Loucy (cell line): ENCODE results near the gene ALPL.

Source experiments
- H2AFZ ChIP-seq: fragments of 200-600 bp; sonication (generic); 2 replicates; pipeline ENCODE4 v1.6.0; 2016; ENCODE audit warnings: antibody characterized with exemption, mild to moderate bottlenecking, low read length, moderate library complexity
- H3F3A ChIP-seq: fragments of 200-600 bp; 2 replicates; pipeline ENCODE4 v1.6.0; 2016; ENCODE audit warnings: antibody characterized with exemption, low read depth, mild to moderate bottlenecking
- H3K27me3 ChIP-seq: fragments of 200-600 bp; sonication (generic); 2 replicates; pipeline ENCODE4 v1.6.1; 2014; ENCODE audit warnings: low read length, mild to moderate bottlenecking; ENCODE audit not compliant: insufficient read depth, poor library complexity, severe bottlenecking
- H3K36me3 ChIP-seq: fragments of 200-600 bp; sonication (generic); 2 replicates; pipeline ENCODE4 v1.6.1; 2016; ENCODE audit warnings: low read length; ENCODE audit not compliant: insufficient read depth
- H3K4me1 ChIP-seq: fragments of 200-600 bp; sonication (generic); 2 replicates; pipeline ENCODE4 v1.5.1; 2014; ENCODE audit warnings: low read length, mild to moderate bottlenecking; ENCODE audit not compliant: insufficient read depth, poor library complexity, severe bottlenecking
- H3K4me2 ChIP-seq: fragments of 200-600 bp; sonication (generic); 2 replicates; pipeline ENCODE4 v1.6.0; 2014; ENCODE audit warnings: antibody characterized with exemption, low read length, low read depth, mild to moderate bottlenecking; ENCODE audit not compliant: poor library complexity, severe bottlenecking
- H3K4me3 ChIP-seq: fragments of 200-600 bp; sonication (generic); 2 replicates; pipeline ENCODE4 v1.5.1; 2014; ENCODE audit warnings: low read length, mild to moderate bottlenecking, mixed read lengths; ENCODE audit not compliant: poor library complexity, severe bottlenecking
- H3K79me2 ChIP-seq: fragments of 200-600 bp; sonication (generic); 2 replicates; pipeline ENCODE4 v1.6.1; 2014; ENCODE audit warnings: low read length; ENCODE audit not compliant: insufficient read depth
- H3K9ac ChIP-seq: fragments of 200-600 bp; sonication (generic); 2 replicates; pipeline ENCODE4 v1.6.0; 2014; ENCODE audit warnings: mild to moderate bottlenecking, low read depth, low read length, moderate library complexity; ENCODE audit not compliant: poor library complexity, severe bottlenecking
- H3K9me2 ChIP-seq: fragments of 200-600 bp; sonication (generic); replicated peaks from 2 replicates; pipeline ENCODE4 v1.6.1; 2016; ENCODE audit warnings: low read depth, low read length, mixed read lengths
- H3K9me3 ChIP-seq: fragments of 200-600 bp; sonication (generic); 2 replicates; pipeline ENCODE4 v1.6.1; 2014; ENCODE audit warnings: mild to moderate bottlenecking, antibody characterized with exemption, low read length, low read depth; ENCODE audit not compliant: insufficient read depth
- H4K20me1 ChIP-seq: fragments of 200-600 bp; sonication (generic); 2 replicates; pipeline ENCODE4 v1.6.0; 2014; ENCODE audit warnings: antibody characterized with exemption, low read length, mild to moderate bottlenecking; ENCODE audit not compliant: insufficient read depth, poor library complexity, severe bottlenecking
- EZH2phosphoT487 ChIP-seq: fragments of 200-600 bp; IDR thresholded peaks from 2 replicates; pipeline ENCODE4 v1.6.1; 2018; ENCODE audit warnings: antibody characterized with exemption, mild to moderate bottlenecking, moderate library complexity, borderline replicate concordance
- TF ChIP-seq, protein P1 (sequence below): fragments of 200-600 bp; sonication (generic); conservative IDR thresholded peaks from 2 replicates; pipeline ENCODE4 v1.5.1; 2014; ENCODE audit warnings: mild to moderate bottlenecking, antibody characterized with exemption, low read length

The ALPL gene

GRCh38 chr1:21541329-21541728 is 32.1 kb downstream of the ALPL start:
- Histone ChIP-seq H3K4me3 (no peak overlapping the region), H3K9ac (no peak overlapping the region), H3K9me3 (no peaks in the 10 kb centered on the region), H3K4me2 (no peak overlapping the region), H3F3A (no peaks in the 10 kb centered on the region), H2AFZ (no peak overlapping the region), H3K79me2 (no peaks in the 10 kb centered on the region), H4K20me1 (no peaks in the 10 kb centered on the region), H3K27me3 (no peaks in the 10 kb centered on the region), H3K36me3 (no peaks in the 10 kb centered on the region), H3K9me2 (no peaks in the 10 kb centered on the region), H3K4me1 (no peaks in the 10 kb centered on the region)
- TF ChIP-seq EZH2phosphoT487 = no peak
- TF ChIP-seq, protein P1, sequence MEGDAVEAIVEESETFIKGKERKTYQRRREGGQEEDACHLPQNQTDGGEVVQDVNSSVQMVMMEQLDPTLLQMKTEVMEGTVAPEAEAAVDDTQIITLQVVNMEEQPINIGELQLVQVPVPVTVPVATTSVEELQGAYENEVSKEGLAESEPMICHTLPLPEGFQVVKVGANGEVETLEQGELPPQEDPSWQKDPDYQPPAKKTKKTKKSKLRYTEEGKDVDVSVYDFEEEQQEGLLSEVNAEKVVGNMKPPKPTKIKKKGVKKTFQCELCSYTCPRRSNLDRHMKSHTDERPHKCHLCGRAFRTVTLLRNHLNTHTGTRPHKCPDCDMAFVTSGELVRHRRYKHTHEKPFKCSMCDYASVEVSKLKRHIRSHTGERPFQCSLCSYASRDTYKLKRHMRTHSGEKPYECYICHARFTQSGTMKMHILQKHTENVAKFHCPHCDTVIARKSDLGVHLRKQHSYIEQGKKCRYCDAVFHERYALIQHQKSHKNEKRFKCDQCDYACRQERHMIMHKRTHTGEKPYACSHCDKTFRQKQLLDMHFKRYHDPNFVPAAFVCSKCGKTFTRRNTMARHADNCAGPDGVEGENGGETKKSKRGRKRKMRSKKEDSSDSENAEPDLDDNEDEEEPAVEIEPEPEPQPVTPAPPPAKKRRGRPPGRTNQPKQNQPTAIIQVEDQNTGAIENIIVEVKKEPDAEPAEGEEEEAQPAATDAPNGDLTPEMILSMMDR = no peak

DNA sequence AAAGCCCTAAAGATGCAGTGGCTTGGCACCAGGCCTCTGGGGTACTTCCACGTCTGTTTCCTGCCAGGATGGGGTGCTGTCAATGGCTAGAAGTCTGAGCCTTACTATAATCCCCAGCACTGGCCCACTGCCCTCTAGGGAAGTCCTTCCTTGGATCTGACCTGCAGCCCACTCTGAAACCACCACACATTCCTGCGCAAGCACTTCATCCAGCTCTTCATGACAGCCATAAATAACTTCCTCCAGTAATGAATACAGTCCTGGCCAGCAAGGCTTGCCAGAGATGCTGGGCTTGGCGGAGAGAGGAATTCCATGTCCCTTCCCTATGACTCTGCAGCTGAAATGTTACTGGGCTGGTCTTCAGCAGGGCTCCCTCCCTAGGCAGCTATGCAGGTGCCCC is 32.6 kb downstream of the ALPL start:
- Histone ChIP-seq H3F3A (no peaks in the 10 kb centered on the region), H4K20me1 (no peaks in the 10 kb centered on the region), H2AFZ (no peak overlapping the region), H3K4me1 (no peaks in the 10 kb centered on the region), H3K79me2 (no peaks in the 10 kb centered on the region), H3K36me3 (no peaks in the 10 kb centered on the region), H3K4me2 (no peak overlapping the region), H3K9me2 (no peaks in the 10 kb centered on the region), H3K9me3 (no peaks in the 10 kb centered on the region), H3K27me3 (no peaks in the 10 kb centered on the region), H3K4me3 (no peak overlapping the region), H3K9ac (no peak overlapping the region)
- TF ChIP-seq, protein P1 = no peak
- TF ChIP-seq EZH2phosphoT487 = no peak

DNA sequence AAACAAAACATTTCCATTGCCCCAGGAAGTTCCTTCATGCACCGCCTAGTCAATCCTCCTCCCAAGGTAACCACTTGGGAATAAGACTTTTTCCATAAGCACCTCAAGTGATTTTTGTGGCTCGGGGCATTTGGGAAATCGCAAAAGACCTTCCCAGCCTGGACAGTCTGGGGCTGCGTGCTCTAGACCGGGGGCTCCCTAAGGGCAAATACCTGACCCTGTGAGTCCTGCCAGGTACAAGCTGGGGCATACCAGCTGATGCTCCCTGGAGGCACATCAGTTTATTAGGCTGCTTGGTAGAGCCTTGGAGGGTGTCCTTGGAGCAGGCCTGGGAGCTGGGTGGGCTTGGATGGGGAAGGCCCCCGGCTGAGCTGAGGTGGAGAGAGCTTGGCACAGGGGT is 34.4 kb downstream of the ALPL start:
- Histone ChIP-seq H2AFZ (no peak overlapping the region), H3K79me2 (no peaks in the 10 kb centered on the region), H3K36me3 (no peaks in the 10 kb centered on the region), H3K4me3 (no peak overlapping the region), H4K20me1 (no peaks in the 10 kb centered on the region), H3F3A (no peaks in the 10 kb centered on the region), H3K9me2 (no peaks in the 10 kb centered on the region), H3K9me3 (no peaks in the 10 kb centered on the region), H3K4me1 (no peaks in the 10 kb centered on the region), H3K27me3 (no peaks in the 10 kb centered on the region), H3K4me2 (no peak overlapping the region), H3K9ac (no peak overlapping the region)
- TF ChIP-seq, protein P1 = no peak
- TF ChIP-seq EZH2phosphoT487 = no peak
